NCI-H510A treated with DMSO at 0.1 percent for 48 hours (cell line): ENCODE measurements around the gene ZNF81.
"Not testable (repeated sequence)": the region's sequence is repeated elsewhere in the genome, so short reads cannot be mapped to it uniquely, and the experiment has no call there.

ENCODE experiments used
- DNase-seq: peaks from one replicate; lab custom pipeline; 2025; lab: John Stamatoyannopoulos, UW

ZNF81 gene

DNA sequence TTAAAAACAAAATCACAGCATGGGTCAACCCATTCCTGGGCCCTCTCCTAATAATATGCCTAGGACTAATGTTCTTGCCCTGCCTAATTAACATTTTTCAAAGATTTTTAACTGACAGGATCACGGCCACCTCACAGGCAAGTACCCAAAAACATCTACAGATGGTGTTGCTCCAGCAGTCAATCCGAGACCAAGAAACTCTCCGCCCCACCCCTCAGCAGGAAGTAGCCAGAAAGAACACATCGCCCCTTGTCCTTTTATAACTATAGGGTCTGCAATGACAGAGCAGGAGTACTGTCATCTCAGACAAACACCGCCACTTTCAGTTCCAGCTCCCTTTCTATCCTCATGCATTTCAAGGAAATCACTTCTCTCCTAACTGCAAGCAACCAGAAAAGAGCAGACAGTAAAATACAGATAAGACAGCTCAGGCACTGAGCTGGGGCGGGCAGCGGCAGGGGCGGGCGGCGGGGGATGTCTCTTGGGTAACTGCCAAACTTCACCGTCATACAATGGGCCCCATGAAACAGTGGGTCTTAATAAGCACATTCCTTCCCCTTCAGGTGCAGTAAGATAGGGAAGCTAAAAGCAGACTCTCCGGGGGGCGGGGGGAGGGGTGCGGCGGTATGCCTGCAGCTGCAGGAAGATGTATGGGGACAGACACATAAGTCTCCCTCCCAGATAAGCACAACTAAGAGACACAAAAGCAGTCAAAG, 99.7 kb downstream of the ZNF81 start:
- no peak for DNase-seq

DNA sequence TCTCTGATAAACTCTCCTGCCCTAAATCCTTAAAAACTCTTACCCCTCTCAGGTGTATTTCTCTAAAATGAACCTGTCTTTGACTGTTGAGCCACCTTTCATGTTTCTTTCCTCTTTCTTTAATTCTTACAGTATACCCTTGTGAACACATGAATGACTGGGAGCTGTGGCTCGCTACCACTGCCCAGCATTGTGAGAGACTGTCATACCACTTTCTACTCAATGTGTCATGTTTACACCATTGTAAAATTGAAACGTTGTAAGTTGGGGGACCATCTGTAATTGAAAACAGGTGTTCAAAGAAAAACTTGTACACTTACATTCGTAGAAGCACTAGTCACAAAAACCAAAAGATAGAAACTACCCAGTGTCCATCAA, 100.2 kb downstream of the ZNF81 start:
- DNase-seq: no peak

DNA sequence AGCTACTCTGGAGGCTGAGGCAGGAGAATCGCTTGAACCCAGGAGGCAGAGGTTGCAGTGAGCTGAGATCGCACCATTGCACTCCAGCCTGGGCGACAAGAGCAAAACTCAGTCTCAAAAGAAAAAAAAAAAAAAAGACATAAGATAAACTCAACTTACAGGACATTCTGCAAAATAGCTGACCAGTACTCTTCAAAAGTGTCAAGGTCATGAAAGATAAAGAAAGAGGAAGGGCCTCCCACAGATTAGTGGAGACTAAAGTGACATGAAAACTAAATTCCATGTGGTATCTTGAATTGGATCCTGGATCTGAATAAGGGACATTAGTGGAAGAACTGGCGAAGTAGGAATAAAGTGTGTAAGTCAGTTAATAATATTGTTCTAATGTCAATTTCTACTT, 103.7 kb downstream of the ZNF81 start:
- DNase-seq: no peak

DNA sequence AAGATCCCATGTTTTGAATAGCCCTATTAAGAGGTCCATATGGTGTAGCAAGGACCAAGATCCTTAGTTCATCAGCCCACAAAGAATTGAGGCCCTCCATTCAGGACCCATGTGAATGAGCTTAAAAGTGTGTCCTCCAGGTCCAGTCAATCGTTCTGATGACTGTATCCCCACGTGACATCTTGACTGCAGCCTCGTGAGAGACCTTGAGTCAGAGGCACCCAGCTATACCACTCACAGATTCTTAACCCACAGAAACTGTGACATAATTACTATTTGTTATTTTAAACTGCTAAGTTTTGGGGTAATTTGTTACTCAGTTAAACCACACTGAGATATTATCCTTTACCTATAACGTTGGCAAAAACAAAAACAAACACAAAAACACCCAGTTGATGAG, 104.7 kb downstream of the ZNF81 start:
- DNase-seq: no peak

DNA sequence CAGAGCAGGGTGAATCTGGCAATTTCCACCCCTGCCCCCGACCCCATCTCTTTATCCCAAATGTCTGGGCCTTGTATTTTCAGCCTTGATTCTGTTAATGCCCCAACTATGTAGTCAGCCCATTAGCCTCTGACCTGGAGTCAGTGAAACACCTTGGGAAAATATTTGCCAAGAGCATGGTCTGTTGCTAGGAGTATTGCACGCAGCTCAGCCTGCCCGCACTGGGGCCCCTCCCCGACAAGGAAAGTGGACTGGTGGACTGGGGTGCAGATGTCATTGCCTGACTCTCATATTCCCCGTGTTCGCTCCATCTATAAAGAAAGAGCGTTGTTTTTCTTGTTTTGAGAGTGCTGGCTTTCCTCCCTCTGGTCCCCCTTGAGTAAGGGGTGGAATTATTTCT, 118.6 kb downstream of the ZNF81 start:
- not testable (repeated sequence) for DNase-seq

DNA sequence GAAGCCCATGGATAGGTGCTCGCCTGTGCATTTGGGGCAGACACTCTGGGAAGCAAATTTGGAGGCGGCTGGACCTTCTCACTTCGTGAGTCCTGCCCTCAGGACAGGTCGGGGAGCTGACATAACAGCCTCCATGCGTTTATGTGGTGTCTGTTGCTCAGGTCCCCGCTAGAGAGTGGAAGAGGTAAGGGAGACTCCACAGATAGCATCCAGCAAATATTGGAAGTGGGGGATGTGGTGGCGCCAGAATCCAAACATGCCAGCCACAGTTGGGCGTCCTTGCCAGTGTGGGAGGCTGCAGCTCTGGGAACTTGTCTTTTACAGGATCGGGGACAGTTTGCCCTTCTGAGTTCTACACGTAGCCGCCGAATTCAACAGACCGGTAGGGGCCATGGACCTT, 119.3 kb downstream of the ZNF81 start:
- no peak for DNase-seq

DNA sequence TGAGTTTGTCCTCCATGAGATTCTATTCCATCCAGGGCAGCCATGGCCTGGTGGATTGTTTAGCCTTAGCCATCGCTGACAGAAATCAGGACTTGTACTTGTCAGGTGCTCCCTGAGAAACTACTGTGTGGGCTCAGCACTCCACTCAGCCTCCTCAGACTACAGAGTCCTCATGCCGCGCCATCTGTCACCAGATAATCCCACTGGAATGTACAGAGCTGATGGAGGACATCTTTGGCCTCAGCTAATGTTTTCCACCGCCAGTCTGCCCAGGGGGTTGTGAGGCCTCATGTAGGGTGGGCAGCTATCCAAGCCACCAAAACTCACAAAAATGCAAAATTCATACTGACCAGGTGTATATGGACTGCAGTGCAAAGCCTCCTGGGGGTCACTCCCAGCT, 121.5 kb downstream of the ZNF81 start:
- not testable (repeated sequence) for DNase-seq

DNA sequence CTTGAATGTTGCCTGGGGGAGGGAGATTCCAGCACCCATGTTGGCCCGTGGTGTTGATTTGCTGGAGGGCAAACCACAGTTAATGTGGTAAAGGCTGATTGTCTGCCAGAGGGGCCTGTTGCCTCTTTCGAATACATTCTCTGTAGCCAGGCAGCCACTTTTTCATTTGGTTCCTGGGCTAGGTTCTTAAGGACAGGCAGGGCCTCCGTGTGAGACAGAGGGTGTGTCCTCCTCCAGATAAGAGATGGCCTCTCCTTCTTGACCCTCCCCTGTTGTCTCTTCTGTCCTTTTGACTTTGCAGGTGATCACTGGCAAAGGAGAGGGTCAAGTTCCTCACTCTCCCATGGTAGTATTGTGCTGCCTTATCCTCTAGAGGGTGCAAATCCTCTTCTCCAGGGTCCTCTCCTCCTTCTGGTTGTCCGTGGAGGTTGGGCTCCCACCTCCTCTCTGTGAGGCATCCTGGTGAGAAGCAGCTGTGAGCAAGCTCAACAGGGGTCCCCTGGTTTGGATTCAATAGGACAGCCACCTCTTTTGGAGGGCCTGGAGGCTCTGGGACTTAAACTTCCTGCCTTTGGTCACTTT, 122.2 kb downstream of the ZNF81 start:
- no peak for DNase-seq

DNA sequence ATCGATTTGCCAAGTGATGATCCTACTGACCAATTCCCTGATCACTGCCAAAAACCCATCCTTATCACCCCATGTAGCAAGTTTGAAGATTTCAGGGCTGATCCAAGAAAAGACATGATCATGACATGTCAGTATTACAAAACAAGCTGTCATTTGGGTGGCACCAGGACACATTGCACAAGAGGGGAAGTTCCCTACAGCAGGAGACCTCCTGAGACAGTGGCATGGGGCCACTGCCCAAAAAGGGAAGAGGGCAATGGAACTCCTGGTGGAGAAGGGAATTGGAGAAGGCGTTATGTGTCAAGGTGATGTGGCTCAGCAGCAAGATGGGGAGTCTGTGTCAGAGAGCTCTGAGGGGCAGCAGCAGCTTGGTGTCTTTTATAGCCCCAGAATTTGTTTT, 123.7 kb downstream of the ZNF81 start:
- no peak for DNase-seq

DNA sequence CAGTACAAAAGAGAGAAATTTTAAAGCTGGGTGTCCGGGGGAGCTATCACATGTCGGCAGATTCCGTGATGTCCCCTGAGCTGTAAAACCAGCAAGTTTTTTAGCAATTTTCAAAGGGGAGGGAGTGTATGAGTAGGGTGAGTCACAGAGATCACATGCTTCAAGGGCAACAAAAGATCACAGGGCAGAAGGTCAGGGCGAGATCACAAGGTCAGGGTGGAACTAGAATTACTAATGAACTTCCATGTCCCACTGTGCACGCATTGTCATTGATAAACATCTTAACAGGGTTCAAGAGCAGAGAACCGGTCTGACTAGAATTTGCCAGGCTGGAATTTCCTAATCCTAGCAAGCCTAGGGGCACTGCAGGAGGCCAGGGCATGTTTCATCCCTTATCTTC, 125.1 kb downstream of the ZNF81 start:
- not testable (repeated sequence) for DNase-seq

DNA sequence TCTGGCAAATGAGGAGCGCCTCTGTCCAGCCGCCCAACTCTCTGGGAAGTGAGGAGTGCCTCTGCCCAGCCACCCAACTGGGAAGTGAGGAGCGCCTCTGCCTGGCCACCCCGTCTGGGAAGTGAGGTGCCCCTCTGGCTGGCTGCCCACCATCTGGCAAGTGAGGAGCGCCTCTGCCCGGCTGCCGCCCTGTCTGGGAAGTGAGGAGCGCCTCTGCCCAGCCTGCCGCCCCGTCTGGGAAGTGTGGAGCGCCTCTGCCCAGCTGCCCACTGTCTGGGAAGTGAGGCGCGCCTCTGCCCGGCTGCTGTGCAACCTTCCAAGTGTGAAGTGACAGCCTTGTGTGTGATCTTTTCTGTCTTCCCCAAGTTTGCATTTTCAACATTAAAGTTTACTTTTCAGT, 128.8 kb downstream of the ZNF81 start:
- not testable (repeated sequence) for DNase-seq
